Measurements from ENCODE around the gene NWD2.
"Not testable (repeated sequence)": the region's sequence is repeated elsewhere in the genome, so short reads cannot be mapped to it uniquely, and the experiment has no call there.

NWD2 gene

GRCh38 chr4:37470245-37470644 lies 225.7 kb downstream of the NWD2 start:
- no peak for DNase-seq

DNA sequence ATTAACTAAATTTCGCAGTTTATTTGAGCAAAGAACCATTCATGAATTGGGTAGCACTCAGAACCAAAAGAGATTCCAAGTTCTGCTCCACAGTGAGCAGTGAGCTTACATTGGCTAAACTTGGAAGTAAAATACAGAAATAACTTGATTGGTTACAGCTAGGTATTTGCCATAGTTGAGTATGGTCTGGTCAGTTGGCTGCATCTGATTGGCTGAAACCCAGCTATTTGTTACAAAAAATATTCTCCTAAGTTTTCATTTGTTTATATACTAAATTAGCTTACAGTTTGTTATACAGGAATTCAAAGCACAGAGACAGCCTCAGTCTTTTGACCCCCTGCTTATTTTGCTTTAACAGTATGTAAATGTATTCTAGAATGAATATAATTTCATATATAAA lies 226.6 kb downstream of the NWD2 start:
- DNase-seq, result no peak

DNA sequence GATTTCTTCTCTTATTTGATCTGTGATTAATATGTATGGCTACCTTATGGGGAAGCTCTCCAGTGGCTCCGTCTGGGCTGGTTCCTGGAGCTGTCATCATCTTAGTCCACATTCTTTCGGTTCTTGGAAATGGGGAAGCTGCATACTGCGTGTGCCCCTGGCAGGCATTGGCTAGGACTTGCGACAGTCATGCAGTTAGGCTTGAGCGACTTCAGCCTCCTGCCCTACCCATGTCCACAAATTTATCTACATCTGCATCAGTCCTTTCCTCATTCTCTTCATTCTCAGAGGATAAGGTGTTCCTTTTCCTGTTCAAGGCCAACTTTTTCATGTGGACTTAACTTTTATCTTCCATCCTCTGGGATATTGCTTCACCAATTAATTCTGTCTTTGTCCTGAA lies 227.4 kb downstream of the NWD2 start:
- DNase-seq, result no peak

GRCh38 chr4:37473807-37474206 lies 229.3 kb downstream of the NWD2 start:
- DNase-seq, result no peak

DNA sequence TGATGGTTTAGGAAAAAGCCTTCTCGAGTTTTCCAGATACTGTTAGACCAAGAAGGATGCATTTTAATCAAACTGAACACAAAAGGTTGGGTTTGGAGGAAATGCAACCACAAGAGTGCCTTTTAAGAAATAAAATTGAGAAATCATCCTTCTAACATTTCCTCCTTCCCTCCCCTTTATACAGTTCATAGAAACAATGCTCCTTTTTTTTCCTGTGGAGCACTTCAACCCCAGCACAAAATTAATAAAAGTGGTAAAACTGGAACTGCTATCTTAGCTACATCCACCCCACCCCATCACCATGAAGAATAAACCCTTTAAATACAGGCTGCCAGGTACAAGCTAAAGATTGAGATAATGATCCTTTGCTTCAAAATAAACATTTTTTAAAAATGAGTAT lies 230.5 kb downstream of the NWD2 start:
- DNase-seq, result no peak

DNA sequence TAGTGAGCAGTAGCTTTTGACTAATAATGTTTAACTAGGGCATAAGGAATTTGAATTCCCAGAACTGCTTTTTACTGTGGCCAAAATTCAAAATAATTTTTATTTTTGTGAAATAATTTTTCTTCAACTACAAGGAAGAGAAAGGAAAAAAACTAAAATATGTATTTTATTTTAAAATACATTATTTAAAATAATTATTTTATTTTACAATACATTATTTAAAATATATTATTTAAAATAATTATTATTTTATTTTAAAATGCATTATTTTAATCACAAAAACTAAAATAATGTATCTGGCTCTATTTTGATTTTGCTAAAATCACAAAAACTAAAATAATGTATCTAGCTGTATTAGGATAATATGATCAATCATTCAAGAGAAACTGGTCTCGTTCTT lies 231.2 kb downstream of the NWD2 start:
- no peak for DNase-seq

DNA sequence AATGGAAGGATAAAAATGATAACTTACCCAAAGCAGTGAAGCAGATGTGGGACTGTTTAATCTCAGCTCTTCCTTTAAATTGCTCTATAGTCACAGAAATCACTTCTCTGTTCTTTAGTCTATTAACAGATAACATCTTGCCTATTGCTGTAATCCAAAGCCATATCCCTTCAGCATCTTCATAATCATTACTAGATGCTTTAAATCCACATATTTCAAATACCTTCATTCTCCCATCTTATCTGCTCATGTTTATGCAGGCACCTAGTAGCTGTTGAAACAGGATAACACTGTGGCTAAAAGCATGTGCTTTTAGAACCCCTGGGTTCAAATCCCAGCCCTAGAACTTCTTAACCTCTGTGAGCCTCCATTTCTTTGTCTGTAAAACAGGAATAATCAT lies 231.7 kb downstream of the NWD2 start:
- DNase-seq, result no peak

- DNase-seq, result no peak
Measured at GRCh38 chr4:37476691-37477090, 232.1 kb downstream of the NWD2 start.

- no peak for DNase-seq
Measured at GRCh38 chr4:37477126-37477525, 232.6 kb downstream of the NWD2 start.

DNA sequence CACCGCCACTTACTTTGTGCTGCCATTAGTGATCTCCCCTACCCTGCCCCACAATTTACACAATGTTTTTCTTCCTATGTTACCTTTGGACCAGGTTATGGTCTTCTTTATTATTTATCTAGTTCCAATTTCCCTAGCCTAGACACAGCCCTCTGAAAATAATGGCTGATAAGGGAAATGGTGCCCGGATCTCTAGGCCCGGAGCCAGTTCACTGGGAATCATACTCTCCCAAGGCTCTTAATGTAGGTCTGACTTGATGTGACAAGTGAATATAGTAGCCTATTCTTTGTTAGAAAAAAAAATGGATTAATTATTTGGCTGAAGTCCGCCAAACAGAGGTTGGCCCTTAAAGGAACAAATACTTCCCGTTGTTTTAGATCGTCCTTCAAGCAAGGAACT lies 233.6 kb downstream of the NWD2 start:
- no peak for DNase-seq

DNA sequence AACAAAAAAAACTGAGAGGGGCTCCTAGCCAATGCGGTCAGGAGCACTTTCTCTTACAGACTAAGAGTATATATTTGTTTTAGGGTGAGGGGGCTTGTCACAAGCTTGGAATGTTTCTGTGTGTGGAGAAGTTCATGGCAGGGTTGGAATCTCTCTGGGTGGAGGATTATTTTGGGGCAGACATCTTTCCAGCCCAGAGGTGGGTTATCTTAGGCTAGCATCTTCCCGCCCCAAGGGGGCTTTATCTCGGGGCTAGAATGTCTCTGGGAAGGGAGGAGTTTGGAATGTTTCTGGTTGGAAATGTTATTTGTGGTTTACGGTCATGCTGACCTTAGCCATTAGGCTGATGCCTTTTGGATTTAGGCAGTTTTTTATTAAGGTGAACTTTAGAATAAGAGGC lies 236.0 kb downstream of the NWD2 start:
- DNase-seq, result no peak

GRCh38 chr4:37481547-37482122 lies 237.1 kb downstream of the NWD2 start:
- DNase-seq, result no peak

DNA sequence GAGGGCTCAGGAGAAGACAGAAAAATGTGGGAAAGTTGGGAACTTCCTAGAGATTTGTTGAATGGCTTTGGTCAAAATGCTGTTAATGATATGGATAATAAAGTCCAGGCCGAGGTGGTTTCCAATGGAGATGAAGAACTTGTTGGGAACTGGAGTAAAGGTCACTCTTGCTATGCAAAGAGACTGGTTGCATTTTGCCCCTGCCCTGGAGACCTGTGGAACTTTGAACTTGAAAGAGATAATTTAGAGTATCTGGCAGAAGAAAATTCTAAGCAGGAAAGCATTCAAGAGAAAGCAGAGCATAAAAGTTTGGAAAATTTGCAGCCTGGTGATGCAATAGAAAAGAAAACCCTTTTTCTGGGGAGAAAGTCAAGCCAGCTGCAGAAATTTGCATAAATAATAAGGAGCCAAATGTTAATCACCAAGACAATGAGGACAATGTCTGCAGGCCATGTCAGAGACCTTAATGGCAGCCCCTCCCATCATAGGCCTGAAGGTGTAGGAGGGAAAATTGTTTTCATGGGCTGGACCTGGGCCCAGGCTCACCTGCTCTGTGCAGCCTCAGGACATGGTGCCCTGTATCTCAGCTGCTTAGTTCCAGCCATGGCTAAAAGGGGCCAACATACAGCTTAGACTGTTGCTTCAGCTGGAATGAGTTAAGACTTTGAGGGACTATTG lies 237.8 kb downstream of the NWD2 start:
- DNase-seq, result no peak

DNA sequence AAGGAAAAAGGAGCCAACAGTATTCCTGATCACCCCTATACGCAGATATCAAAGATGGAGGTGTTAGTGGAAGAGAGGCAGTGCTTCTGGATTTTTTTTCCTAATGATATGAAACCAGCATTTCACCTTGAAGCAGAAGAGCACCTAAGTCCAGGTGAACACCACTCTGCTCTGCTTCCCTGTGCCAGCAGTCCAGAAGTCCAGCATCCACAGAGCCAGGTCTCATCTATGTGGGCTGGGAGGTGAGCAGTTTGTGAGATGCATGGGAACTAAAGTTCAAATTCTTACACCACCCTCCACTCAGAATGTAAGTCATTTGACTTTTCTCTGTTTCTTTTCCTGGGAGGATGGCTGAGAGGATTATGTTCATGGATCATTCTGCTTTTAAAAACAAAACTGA lies 239.1 kb downstream of the NWD2 start:
- DNase-seq, result no peak

- DNase-seq, result no peak
Measured at GRCh38 chr4:37486166-37486565, 241.6 kb downstream of the NWD2 start.

- no peak for DNase-seq
Measured at GRCh38 chr4:37487668-37488067, 243.1 kb downstream of the NWD2 start.

- DNase-seq, result no peak
Measured at GRCh38 chr4:37489697-37490096, 245.2 kb downstream of the NWD2 start.

- no peak for DNase-seq
Measured at GRCh38 chr4:37490391-37491347, 246.1 kb downstream of the NWD2 start.

DNA sequence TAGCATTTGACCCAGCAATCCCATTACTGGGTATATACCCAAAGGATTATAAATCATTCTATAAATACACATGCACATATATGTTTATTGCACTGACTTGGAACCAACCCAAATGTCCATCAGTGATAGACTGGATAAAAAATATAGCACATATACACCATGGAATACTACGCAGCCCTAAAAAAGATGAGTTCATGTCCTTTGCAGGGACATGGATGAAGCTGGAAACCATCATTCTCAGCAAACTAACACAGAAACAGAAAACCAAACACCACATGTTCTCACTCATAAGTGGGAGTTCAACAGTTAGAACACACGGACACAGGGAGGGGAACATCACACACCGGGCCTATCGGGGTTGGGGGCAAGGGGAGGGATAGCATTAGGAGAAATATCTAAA lies 250.8 kb downstream of the NWD2 start:
- DNase-seq, result not testable (repeated sequence)

Data from right forelimb (tissue), 1 donor.